Regular cardiac myocyte (primary cell): ENCODE data around the gene MTREX. TPM values are rescaled to one million over a fixed set of nuclear protein-coding genes. Genes with fewer than 3 reads are reported as not detected.

Experiments
- total RNA-seq: library from RNA; depleted of rRNA; stranded (reverse); fragments of >200 nt; gene quantifications from 2 replicates; pipeline ENCODE4 v1.2.3, GENCODE V29; 2014

The MTREX gene
- 151 and 181 TPM in 2 replicates for total RNA-seq

DNA sequence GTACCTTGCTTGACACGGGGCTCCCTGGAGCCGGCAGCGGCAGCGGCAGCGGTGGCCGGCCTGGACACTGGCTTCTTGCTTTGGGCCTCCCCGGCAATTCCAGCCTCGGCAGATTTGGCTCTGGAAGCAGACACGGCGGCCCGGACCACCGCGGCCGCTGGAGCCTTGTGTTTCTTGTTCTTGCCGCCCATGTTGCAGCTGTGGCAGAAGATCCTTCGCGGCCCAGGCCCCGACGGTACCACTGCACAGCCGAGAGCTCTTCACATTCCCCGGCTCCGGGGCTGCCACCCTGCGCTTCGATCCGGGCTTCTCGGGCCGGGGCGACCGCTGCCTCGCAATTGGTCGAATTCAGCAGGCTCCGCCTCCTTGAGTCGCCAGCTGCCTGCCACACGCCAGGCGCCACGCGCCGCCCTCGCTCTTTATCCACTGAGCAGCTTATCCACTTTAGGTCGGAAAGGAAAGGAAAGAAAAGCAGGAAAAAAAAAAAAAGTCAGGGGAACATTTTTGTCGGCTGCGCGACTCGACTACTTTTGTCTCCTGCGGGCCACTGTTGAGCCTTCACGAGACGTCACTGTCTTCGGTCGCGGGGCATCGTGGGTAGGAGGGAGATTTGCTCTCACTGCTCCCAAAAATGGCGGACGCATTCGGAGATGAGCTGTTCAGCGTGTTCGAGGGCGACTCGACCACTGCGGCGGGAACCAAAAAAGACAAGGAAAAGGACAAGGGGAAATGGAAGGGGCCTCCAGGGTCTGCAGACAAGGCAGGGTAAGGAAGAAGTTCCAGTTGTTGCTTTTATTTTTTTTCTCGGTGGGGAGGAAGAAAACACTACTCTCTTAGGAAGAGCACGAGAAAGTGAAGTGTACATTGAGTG, at the start of gene MTREX, which contains the start of gene DHX29:
TSS of gene MTREX (plus strand) at position 607 of the 871 bp plus-strand sequence. CDS start at position 632, 25 bp downstream.
TSS of gene DHX29 (minus strand) at position 312 of the 871 bp plus-strand sequence. CDS start at position 191, 121 bp downstream.

Other genes starting within 250 kb of the MTREX start
- gene GZMA, start 205.3 kb upstream of the MTREX start, total RNA-seq: not detected in 2 replicates
- gene GPX8, start 147.8 kb upstream of the MTREX start, total RNA-seq: 165 and 182 TPM in 2 replicates
- gene CDC20B, start 134.8 kb upstream of the MTREX start, total RNA-seq: 0.19 and 0.56 TPM in 2 replicates
- gene MCIDAS, start 80.7 kb upstream of the MTREX start, total RNA-seq: not detected in 2 replicates
- gene CCNO, start 74.4 kb upstream of the MTREX start, total RNA-seq: under 0.01 and 0.56 TPM in 2 replicates
- 34.1 and 38.5 TPM in 2 replicates for gene DHX29, start 295 bp upstream of the MTREX start, total RNA-seq
- 42.9 and 122 TPM in 2 replicates for gene PLPP1, start 227.0 kb downstream of the MTREX start, total RNA-seq